Muscle layer of colon (tissue), 2 donors: ENCODE measurements around the gene TICAM2.
A peak's percentile ranks its signal among the peaks of the same experiment; 100 is the strongest.

Source experiments
- H3K27ac ChIP-seq: one replicate; pipeline ENCODE4 v1.7.0; 2013; ENCODE audit warnings: low read depth, mild to moderate bottlenecking, low read length, moderate library complexity
- H3K27me3 ChIP-seq, 2 donors: one replicate each; pipeline ENCODE4 v1.7.0; 2013; ENCODE audit warnings: low read length in 2 of 2, mild to moderate bottlenecking in 2 of 2; ENCODE audit not compliant: insufficient read depth in 2 of 2, control insufficient read depth in 1 of 2
- H3K36me3 ChIP-seq: one replicate; pipeline ENCODE4 v1.7.0; 2013; ENCODE audit warnings: mild to moderate bottlenecking, low read length; ENCODE audit not compliant: insufficient read depth
- H3K4me1 ChIP-seq: one replicate; pipeline ENCODE4 v1.7.0; 2013; ENCODE audit warnings: mild to moderate bottlenecking, low read length; ENCODE audit not compliant: insufficient read depth
- H3K4me3 ChIP-seq, 2 donors: one replicate each; pipeline ENCODE4 v1.7.0; 2013; ENCODE audit warnings: low read length in 2 of 2, low read depth in 1 of 2, mild to moderate bottlenecking in 1 of 2, moderate library complexity in 1 of 2
- H3K9ac ChIP-seq: one replicate; pipeline ENCODE4 v1.7.0; 2013; ENCODE audit warnings: low read length
- H3K9me3 ChIP-seq: one replicate; pipeline ENCODE4 v1.7.0; 2013; ENCODE audit warnings: mild to moderate bottlenecking, low read length
- donor health status: abdominal sarcoma.
- donor health status: Adenocarcinoma of cecum.

The TICAM2 gene

GRCh38 chr5:115605436-115605835, 3.2 kb upstream of the TICAM2 start:
- Histone ChIP-seq H3K9ac (no peak overlapping the region), H3K4me3 (no peak overlapping the region), H3K36me3 (no peaks in the 10 kb centered on the region), H3K27me3 (no peaks in the 10 kb centered on the region), H3K4me1 (peaks cover 19% of the 10 kb centered on the region), H3K9me3 (no peaks in the 10 kb centered on the region), H3K27ac (no peak overlapping the region)

- H3K36me3 ChIP-seq: no peaks in the 10 kb centered on the region
- H3K9ac ChIP-seq: peak overlapping the region; percentile 69
- H3K27ac ChIP-seq: peak overlapping the region; percentile 96
- no peaks in the 10 kb centered on the region for H3K9me3 ChIP-seq
- H3K27me3 ChIP-seq: no peaks in the 10 kb centered on the region
- H3K4me1 ChIP-seq: peaks cover 27% of the 10 kb centered on the region
- peak overlapping the region; percentile 70 to 81 for H3K4me3 ChIP-seq
Measured at GRCh38 chr5:115602591-115603125, 379 bp upstream of the TICAM2 start.

DNA sequence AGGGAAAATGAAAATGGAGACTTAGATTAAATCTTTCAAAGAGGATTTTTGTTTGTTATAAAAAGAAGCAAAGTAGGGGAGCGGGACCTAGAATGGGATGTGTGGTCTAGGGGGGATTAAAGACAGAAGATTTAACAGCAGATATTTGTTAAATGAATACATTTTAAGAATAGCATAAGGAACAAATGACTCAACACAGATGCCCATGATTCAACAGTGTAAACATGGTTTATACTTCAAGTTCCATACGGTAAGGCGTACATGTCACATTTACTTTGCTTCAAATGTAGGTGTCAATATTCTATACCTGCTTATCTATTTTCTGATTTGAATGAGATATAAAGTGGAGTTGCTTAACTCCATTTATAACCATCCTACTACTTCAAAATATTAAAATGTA, 1.5 kb downstream of the TICAM2 start:
- Histone ChIP-seq H3K4me3 (peak overlapping the region in 1 of 2 donors; percentile 8), H3K9ac (no peak overlapping the region), H3K27ac (no peak overlapping the region), H3K27me3 (no peaks in the 10 kb centered on the region), H3K36me3 (no peaks in the 10 kb centered on the region), H3K4me1 (peaks cover 27% of the 10 kb centered on the region), H3K9me3 (no peaks in the 10 kb centered on the region)

GRCh38 chr5:115599924-115600323, 2.4 kb downstream of the TICAM2 start:
- Histone ChIP-seq H3K27ac (no peak overlapping the region), H3K36me3 (no peaks in the 10 kb centered on the region), H3K9me3 (no peaks in the 10 kb centered on the region), H3K27me3 (no peaks in the 10 kb centered on the region), H3K4me1 (peaks cover 27% of the 10 kb centered on the region), H3K4me3 (peak overlapping the region in 1 of 2 donors; percentile 2), H3K9ac (no peak overlapping the region)

GRCh38 chr5:115599502-115599901, 2.8 kb downstream of the TICAM2 start:
- no peaks in the 10 kb centered on the region for H3K36me3 ChIP-seq
- H3K27ac ChIP-seq: peak overlapping the region; percentile 14
- peaks cover 27% of the 10 kb centered on the region for H3K4me1 ChIP-seq
- H3K9me3 ChIP-seq: no peaks in the 10 kb centered on the region
- no peak overlapping the region for H3K4me3 ChIP-seq
- no peak overlapping the region for H3K9ac ChIP-seq
- no peaks in the 10 kb centered on the region for H3K27me3 ChIP-seq

DNA sequence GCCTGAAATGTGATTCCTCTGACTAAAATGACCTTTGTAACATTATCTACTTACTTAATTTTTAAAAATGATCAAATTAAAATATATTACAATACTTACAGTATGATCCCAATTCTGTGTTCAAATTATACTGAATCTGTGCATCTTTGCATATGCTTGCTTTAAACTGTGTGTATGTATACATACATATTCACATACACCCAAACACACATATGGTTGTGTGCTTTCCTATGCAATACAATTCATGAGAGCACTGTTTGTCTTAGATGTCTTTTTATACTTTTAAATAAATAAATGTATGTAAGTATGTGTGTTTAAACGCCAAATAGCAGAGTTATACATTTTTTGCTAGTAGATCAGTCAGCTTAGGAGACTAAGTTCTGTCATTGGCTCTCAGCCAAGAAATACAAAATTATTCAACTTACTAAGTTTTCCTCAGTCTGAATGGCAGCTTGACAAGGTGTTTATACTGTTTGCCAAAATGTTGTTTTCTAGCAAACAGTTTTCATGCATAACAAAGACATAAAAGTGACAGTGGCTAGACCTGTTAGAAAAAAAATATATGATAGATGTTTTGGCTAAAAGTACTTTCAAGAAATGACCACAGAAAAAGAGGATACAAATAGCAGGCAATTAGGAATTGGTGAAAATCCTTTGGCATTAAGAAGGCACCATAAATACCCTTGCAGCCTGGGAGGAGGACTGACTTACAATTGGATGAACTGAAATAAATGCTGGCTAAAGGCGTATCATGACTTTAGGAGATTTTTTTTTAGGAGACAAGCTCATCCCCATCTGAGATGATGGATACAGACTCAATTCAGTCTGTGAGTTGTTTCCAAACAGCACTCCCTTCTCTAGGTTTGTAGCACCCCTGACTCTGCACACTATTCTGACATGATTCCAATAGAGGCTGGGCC, 7.9 kb downstream of the TICAM2 start:
- Histone ChIP-seq H3K27ac (no peak overlapping the region), H3K9me3 (no peaks in the 10 kb centered on the region), H3K27me3 (no peaks in the 10 kb centered on the region), H3K4me1 (peaks cover 6% of the 10 kb centered on the region), H3K36me3 (no peaks in the 10 kb centered on the region), H3K9ac (no peak overlapping the region), H3K4me3 (no peak overlapping the region)

GRCh38 chr5:115589043-115589442, 13.2 kb downstream of the TICAM2 start:
- H3K9ac ChIP-seq: no peak overlapping the region
- no peak overlapping the region for H3K27ac ChIP-seq
- H3K9me3 ChIP-seq: no peaks in the 10 kb centered on the region
- H3K27me3 ChIP-seq: no peaks in the 10 kb centered on the region
- H3K36me3 ChIP-seq: no peaks in the 10 kb centered on the region
- H3K4me3 ChIP-seq: no peak overlapping the region
- peaks cover 6% of the 10 kb centered on the region for H3K4me1 ChIP-seq

DNA sequence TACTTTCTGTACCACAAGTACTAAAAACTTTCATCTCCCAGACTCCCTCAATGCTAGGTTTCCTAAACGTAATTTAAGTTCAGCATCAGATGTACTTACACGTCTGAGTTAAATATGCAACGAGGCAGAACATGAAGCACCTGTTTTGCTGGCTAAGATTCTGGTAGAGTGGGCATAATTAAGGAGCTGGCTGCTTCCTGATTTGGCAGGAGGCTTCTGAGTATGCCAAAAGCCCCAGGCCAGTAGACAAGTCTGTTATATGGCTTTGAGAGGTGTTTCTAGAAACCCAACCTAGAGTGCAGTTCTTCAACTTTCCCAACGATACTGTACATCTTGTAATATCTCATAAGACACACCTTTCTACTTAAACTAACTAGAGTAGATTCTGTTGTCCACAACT, 13.6 kb downstream of the TICAM2 start:
- Histone ChIP-seq H3K36me3 (no peaks in the 10 kb centered on the region), H3K9me3 (no peaks in the 10 kb centered on the region), H3K27me3 (no peaks in the 10 kb centered on the region), H3K4me3 (no peak overlapping the region), H3K27ac (no peak overlapping the region), H3K9ac (no peak overlapping the region), H3K4me1 (peaks cover 6% of the 10 kb centered on the region)

DNA sequence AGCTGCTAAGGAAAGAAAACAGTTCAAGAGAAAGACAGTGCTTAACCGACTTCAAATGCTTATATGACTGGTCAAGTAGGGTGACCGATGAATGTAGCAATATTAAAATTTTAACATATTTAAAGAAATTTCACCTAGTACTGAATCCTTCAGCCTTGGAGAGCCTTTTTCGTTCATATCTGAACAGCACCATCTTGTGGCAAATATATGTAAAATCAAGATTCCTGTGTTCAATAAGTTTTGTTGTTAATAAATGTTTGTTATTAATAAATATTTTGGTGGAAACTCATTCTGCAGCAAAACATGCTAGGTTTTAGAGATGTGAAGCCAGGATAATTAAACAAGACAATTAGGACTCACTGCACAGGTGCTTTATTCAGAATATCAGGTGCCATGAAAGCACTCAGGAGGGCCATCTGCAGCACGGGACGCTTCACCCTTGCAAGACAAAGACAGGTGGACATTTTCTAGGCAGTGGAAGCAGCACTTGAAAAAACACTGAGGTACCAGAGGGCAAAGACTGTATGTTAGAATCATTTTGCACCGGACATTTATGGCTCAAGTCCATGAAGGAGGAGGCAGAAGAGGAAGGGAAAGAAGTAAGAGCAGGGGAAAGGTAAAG, 15.6 kb downstream of the TICAM2 start:
- Histone ChIP-seq H3K27ac (no peak overlapping the region), H3K4me1 (peaks cover 6% of the 10 kb centered on the region), H3K9ac (no peak overlapping the region), H3K9me3 (no peaks in the 10 kb centered on the region), H3K36me3 (no peaks in the 10 kb centered on the region), H3K4me3 (no peak overlapping the region), H3K27me3 (no peaks in the 10 kb centered on the region)

DNA sequence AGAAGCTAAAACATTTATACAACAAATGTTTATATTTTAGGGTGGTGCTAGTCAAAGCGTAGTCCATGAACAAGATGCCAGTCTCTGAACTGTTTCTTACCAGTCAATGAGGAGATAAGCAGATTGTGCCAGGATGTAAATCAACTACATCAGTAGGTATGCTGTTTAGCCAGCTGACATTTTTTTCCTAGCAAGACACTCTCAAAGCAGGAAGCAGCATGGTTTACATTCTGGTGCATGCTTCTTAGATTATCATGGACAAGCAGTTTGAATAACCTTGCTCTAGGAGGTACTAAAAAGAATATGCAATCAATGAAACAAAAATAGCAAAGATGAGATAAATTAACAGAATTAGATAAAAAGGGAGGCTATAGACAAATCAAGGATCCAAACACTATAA, 17.0 kb downstream of the TICAM2 start:
- Histone ChIP-seq H3K36me3 (no peaks in the 10 kb centered on the region), H3K27me3 (no peaks in the 10 kb centered on the region), H3K9me3 (no peaks in the 10 kb centered on the region), H3K4me1 (peaks cover 6% of the 10 kb centered on the region), H3K9ac (no peak overlapping the region), H3K27ac (no peak overlapping the region), H3K4me3 (no peak overlapping the region)

DNA sequence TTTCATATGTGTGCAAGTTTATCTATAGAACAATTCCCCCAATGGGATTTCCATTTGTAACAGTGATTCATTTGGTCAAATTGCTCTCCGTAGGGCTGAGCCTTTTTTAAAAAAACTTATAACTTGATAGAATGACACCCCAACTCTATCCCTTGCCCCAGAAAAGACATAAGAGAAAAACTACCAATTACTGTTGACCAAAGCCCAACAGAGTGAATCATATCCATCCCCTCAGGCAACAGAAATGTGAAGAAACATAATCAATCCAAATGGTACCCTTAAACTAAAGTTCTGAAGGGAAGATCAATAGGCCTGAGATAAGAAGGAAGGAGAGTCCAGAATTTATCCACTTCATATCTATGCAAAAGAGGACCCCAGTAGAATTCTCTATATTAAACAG, 17.8 kb downstream of the TICAM2 start:
- H3K4me3 ChIP-seq: no peak overlapping the region
- no peak overlapping the region for H3K27ac ChIP-seq
- peaks cover 4% of the 10 kb centered on the region for H3K4me1 ChIP-seq
- no peaks in the 10 kb centered on the region for H3K27me3 ChIP-seq
- H3K9me3 ChIP-seq: no peaks in the 10 kb centered on the region
- H3K9ac ChIP-seq: no peak overlapping the region
- no peaks in the 10 kb centered on the region for H3K36me3 ChIP-seq
